Activated CD4-positive, alpha-beta T cell treated with anti-CD3 and anti-CD28 coated beads for 1 hour (primary cell): ENCODE measurements around the gene GRIPAP1.
A peak's percentile ranks its signal among the peaks of the same experiment; 100 is the strongest.

Source experiments
- DNase-seq: peaks from one replicate; pipeline ENCODE4 v3.0.0-alpha.2; 2020

The GRIPAP1 gene

GRCh38 chrX:48957827-48958634 lies 44.0 kb downstream of the GRIPAP1 start:
- DNase-seq: peak; percentile 89

- peak; percentile 62 for DNase-seq
These were observed 44.6 kb downstream of the GRIPAP1 start, which contains the start of gene OTUD5 for GRCh38 chrX:48957477-48957826. OTUD5 (minus strand) TSS chrX:48957607; CDS start chrX:48957570, 37 bp downstream.

- peak; percentile 30 for DNase-seq
These were observed 45.2 kb downstream of the GRIPAP1 start for GRCh38 chrX:48956728-48957414.

- no peak for DNase-seq
These were observed 53.5 kb downstream of the GRIPAP1 start for GRCh38 chrX:48948589-48948988.

GRCh38 chrX:48945517-48946348 lies 56.3 kb downstream of the GRIPAP1 start:
- DNase-seq: no peak

GRCh38 chrX:48942895-48943294 lies 59.2 kb downstream of the GRIPAP1 start:
- no peak for DNase-seq

- DNase-seq: no peak
These were observed 61.6 kb downstream of the GRIPAP1 start for GRCh38 chrX:48940404-48940955.

GRCh38 chrX:48939524-48940228 lies 62.4 kb downstream of the GRIPAP1 start:
- no peak for DNase-seq

GRCh38 chrX:48938721-48939425 lies 63.2 kb downstream of the GRIPAP1 start:
- peak; percentile 38 for DNase-seq

GRCh38 chrX:48937054-48937907 lies 64.8 kb downstream of the GRIPAP1 start:
- peak; percentile 73 for DNase-seq

- no peak for DNase-seq
These were observed 65.5 kb downstream of the GRIPAP1 start for GRCh38 chrX:48936429-48937053.

- no peak for DNase-seq
These were observed 66.8 kb downstream of the GRIPAP1 start for GRCh38 chrX:48935301-48935670.

- no peak for DNase-seq
These were observed 67.3 kb downstream of the GRIPAP1 start for GRCh38 chrX:48934581-48935300.

GRCh38 chrX:48933757-48934156 lies 68.3 kb downstream of the GRIPAP1 start:
- no peak for DNase-seq

GRCh38 chrX:48927736-48928382 lies 74.2 kb downstream of the GRIPAP1 start:
- DNase-seq: no peak

GRCh38 chrX:48927123-48927522 lies 74.9 kb downstream of the GRIPAP1 start:
- DNase-seq: no peak

GRCh38 chrX:48924270-48924669 lies 77.8 kb downstream of the GRIPAP1 start:
- no peak for DNase-seq

GRCh38 chrX:48923771-48924170 lies 78.3 kb downstream of the GRIPAP1 start:
- no peak for DNase-seq
